Stimulated activated CD8-positive, alpha-beta memory T cell treated with anti-CD3 and anti-CD28 coated beads, Interleukin-15, amount 100 ng/mL, for 1 hour (primary cell): ENCODE results near the gene GPHA2.

Experiments
- DNase-seq: peaks from one replicate; pipeline ENCODE4 v3.0.0-alpha.2; 2020; ENCODE audit warnings: low read depth

The GPHA2 gene

DNA sequence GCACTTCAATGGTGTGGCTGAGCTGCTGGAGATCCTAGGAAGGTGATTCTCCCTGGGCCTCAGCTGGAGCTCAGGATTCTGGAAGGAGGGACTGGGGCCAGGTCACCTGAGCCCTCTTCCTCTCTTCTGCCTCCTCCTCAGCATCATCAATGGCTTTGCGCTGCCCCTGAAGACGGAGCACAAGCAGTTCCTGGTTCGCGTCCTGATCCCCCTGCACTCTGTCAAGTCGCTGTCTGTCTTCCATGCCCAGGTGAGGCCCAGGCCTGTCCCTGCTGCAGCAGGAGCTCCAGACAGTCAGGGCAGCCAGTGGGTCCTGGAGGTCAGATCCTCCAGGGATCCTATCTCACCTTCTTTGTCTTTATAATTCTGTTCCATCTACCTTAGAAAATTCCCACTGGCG is 5.4 kb downstream of the GPHA2 start:
- DNase-seq: no peak

DNA sequence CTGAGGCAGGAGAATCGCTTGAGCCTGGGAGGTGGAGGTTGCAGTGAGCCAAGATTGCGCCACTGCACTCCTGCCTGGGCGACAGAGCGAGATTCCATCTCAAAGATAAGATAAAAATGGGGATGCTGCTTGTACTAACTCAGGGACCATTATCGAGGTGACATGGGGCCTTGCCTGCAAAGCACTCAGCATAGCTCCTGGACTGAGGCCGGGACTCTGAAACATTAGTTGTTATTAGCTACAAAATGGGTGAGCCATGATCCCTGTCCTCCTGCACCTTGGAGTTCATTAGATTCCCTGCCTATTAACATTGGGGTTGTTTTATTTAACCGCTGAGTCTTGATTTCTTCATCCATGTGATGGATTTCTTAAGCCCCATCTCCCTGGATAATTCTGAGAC is 6.1 kb downstream of the GPHA2 start:
- no peak for DNase-seq

DNA sequence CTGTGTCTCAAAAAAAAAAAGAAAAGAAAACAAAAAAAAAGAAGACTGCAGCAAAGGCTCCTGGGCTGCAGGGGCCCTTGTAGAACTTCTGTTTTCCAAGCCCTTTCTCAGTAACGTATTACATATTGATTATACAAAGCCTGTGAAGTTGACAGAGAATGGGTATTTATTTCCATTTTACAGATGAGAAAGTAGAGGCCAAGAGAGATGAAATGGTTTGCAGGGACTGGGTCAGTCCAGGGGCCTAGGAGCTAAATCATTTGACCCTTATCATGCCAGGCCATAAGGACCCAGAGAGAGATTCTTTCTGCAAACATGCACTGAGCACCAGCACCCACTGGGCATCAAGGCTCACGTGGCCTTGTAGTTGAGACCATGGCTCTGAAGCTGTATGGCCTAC is 6.7 kb downstream of the GPHA2 start:
- DNase-seq: no peak

DNA sequence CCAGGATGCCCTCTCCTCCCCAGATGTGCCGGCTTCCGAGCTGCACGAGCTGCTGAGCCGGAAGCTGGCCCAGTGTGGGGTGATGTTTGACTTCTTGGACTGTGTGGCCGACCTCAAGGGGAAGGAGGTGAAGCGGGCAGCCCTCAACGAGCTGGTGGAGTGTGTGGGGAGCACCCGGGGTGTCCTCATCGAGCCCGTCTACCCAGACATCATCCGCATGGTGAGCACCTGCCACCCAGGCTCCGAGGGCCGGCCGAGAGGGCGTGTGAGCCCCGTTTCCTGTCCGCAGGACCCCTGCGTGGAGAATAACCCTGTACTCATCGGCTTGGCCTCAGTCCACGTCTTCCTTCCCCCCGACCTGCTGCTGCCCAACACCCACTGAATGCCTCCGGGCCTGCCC is 9.0 kb downstream of the GPHA2 start:
- DNase-seq: no peak

DNA sequence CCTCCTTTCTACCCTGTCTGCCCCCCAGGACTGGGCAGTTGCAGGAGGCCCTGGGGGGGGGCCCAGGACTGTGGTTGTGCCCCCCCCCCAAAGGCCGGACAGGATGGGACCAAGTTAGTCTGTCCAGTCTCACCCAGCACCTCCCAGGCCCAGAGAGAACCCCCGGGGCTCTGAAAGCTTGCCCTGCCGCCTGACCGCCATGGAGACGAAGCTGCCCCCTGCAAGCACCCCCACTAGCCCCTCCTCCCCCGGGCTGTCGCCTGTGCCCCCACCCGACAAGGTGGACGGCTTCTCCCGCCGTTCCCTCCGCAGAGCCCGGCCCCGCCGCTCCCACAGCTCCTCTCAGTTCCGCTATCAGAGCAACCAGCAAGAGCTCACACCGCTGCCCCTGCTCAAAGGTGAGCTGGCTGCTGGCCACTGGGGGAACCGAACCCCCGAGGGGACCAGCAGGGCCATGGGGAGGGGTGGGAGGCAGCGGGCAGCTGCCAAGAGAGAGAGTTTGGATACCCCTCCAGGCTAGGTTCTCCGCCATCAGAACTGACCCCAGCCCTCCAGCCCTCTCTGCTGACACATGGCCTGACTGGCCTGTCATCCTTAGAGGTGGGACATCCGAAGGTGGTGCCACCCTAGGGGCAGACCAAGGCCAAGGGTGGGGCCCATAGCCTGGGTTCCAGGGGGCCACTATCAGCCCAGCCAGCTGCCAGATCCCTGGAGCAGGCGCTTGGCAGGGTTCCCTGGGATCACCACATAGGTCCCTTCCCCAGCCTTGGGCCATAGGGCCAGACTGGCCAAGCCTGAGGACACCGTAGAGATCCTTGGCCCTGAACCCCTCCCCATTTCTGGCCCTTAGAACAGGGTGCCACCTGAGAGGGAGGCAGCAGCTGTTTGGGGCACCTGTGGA is 9.9 kb downstream of the GPHA2 start:
- DNase-seq: no peak

DNA sequence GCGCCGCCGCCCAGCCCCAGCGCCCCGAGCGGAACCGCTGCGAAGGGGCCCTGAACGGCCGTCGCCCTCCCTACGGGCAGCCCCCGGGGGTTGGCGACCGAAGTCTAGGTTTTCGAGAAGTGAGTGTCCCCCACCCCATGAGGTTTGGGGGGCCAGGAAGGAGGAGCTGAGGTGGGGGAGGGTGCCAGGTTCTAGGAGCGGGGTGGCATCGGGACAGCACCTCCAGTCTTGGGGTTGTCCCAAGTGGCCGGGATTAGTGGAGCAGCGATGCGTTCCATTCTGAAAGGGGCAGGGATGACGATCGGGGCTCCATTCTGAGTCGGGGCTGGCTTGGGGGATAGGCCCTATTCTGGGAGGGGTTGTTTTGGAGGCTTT is 10.8 kb downstream of the GPHA2 start:
- no peak for DNase-seq

DNA sequence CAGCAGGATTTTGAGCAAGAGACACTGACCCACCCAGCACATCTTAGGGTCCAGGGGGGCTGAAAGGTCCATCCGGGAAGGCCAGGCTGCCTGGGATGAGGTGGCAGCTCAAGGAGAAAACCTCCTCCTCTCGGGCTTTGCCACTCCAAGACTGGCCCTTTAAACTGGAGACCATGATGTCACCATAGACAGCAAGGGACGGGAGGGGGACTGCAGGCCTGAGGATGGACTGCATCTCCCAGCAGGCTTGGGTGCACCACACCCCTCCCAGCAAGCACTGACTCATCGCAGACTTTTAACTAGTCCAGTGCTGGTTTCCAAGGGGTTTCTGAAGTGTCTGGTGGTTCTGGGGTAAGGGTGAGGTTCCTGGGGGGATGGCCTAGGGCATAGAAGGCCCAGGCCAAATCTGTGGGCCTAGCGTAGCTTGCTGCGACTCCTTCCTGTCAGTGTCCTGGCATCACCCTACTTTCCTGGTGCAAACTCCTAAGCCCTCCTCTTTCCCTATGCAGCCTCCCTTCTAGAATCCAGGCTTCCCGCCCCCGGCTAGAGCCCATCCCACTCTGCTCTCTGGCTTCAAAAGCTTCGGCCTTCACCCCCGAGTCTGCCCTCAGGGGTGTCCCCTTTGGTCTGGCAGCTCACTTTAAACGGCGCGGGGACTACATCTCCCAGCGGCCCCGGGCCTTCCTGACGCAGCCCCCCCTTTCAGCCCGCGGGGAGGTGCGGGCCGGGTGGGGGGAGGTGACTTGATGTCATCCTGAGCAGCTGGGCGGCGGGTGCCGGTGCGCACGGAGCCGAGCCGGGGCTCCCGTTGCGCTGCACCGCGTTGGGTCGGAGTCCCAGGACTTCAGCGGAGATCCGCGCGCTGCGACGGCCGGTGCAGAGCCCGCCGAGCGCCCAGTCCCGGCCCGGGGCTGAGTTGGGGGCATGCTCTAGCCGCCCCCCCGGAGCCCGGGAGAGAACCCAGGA is 11.5 kb downstream of the GPHA2 start, which contains the start of gene PPP2R5B:
TSS of gene PPP2R5B (plus strand) at position 746 of the 966 bp plus-strand sequence. CDS start 1,046 bp downstream, outside the sequence.
- peak; percentile 82 for DNase-seq

DNA sequence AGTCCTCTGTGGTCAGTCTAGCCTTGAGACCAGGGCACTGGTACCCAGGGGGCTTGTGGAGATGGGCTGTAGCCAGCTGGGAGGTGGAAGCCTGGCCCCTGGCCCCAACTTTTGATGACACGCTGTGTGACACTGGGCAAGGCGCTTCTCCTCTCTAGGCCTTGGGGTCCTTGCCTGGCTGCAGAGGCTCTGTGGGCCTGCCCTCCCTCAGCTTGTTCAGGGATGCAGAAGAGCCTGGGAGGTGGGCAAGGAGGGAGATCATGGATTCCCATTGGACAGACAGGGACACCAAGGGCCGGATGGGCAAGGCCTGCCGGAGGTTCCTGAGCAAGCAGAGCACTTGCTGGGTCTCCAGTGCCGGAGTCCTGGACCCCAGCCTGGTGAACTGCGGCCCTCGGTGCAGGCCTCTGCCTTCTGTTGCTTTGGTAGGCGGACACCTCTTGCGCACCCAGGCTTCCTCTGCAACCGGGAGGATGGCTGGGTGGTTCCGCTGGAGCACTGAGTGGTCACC is 12.5 kb downstream of the GPHA2 start:
- no peak for DNase-seq

DNA sequence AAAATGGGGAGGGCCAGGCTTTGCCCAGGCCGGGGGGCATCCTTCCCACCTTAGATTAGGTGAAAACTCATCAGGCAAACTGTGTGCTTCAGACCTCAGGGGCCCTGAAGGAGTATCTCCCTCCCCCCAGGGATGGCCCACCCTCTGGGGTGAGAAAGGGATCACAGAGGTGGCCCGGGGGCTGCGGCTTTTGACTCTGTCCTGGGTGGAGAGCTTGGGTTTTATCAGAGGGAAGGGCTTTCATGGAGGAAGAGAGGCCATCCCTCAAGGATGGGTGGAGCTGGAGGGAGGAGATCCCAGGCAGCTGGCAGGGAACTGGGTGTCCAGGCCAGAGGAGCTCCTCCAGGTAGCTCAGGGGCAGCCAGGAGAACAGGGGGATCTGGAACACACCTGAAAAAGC is 14.3 kb downstream of the GPHA2 start:
- no peak for DNase-seq

DNA sequence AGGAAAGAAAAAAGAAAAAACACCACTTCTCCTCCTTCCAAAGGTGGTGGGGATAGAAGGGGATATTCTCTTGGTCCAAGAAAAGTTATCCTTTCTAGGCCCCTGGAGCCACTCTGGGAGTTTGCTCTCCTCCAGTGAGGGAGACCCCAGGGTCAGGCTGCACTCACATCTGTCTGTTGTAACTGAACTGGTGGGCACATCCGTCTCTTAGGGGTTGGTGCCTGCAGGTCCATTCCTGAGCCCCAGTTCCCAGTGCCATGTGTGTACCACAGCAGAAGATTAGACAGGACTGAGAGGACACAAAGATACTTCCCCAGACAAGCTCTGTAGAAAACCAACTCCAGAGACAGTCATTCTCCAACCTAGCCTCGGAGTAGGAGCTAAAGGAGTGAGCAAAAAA is 15.6 kb downstream of the GPHA2 start:
- DNase-seq: no peak

DNA sequence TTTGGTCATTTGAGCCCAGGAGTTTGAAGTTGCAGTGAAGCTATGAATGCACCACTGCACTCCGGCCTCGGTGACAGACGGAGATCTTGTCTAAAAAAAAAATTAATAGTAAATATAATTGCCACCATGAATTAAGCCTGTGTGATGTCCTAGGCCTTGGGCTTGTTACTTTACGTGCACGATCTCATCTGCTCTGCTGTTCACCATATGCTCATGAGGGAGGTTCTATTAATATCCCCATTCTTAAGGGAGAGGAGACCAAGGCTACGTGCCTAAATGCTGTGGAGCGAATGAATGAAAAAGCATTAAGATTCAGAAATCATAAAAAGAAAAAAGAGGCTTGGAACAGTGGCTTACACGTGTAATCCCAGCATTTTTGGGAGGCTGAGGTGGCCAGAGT is 16.1 kb downstream of the GPHA2 start:
- DNase-seq: no peak

DNA sequence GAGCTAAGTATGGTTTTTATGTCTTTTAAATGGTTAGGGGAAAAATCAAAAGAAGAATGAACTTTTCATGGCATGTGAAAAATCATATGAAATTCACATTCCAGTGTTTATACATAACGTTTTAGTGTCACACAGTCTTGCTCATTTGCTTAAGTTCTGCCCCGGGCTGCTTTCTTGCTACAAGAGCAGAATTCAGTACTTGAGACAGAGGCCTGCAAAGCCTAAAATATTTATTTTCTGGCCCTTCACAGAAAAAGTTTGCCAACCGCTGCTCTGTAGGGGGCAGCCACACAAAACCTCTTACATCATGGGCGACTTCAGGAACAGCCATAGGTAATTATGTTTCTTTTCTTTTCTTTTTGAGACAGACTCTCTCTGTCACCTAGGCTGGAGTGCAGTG is 17.7 kb downstream of the GPHA2 start:
- DNase-seq: no peak

DNA sequence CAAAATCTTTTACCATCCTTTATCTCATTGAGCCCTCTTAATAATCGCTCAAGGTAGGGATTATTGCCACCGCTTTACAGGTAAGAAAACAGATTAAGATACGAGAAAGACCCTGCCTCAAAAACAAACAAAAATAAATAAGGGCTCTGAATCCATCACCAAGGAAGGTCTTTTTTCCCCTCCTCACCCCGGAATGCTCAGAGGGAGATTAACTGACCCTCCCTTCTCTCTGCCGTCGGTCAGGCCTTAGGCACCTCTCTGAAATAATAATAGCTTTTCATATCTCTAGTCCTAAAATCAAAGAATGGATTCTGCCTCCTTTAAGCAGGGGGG is 18.1 kb downstream of the GPHA2 start:
- DNase-seq: no peak

DNA sequence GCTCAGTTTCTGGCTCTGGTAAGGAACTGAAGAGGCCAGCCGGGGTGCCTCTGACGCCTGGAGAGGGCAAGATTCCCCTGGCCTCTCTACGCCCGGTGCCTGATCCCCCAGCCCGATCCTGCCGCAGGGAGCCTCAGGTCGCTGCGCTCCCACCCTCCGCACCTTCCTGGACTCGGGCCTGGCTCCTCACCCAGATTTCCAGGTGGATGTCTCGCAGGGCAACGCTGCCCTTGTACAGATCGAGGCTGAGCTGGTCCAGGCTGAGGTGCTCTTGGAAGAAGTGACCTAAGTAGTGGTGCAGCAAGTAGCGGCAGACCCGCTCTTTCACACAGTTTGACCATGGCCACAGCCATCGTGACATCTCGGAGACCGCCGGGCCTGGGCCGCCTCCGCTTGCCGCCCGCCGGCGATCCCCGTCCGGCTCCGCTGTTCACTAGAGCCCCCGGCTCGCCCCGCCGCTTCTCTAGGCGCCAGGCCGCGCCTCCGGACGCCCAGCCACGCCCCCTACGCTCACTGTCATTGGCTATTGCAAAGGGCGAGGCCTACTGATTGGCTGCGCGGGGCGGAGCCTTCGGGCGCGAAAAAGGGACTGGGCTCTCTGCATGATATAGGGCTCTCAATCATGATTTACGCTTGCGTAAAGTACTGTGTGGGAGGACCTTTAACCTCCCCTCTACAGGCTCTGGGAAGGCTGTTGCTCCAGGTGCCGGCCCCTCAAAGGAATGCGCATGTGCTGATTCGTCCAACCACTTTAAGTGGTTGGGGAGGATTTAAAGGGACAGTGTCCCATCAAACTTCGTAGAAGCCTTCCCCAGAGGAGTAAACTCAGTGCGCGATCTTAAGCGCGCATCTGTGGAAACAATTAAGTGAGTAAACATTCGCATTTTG is 18.7 kb downstream of the GPHA2 start, which contains the start of gene ATG2A:
TSS of gene ATG2A (minus strand) at position 435 of the 888 bp plus-strand sequence. CDS start at position 361, 74 bp downstream.
- peak; percentile 97 for DNase-seq

DNA sequence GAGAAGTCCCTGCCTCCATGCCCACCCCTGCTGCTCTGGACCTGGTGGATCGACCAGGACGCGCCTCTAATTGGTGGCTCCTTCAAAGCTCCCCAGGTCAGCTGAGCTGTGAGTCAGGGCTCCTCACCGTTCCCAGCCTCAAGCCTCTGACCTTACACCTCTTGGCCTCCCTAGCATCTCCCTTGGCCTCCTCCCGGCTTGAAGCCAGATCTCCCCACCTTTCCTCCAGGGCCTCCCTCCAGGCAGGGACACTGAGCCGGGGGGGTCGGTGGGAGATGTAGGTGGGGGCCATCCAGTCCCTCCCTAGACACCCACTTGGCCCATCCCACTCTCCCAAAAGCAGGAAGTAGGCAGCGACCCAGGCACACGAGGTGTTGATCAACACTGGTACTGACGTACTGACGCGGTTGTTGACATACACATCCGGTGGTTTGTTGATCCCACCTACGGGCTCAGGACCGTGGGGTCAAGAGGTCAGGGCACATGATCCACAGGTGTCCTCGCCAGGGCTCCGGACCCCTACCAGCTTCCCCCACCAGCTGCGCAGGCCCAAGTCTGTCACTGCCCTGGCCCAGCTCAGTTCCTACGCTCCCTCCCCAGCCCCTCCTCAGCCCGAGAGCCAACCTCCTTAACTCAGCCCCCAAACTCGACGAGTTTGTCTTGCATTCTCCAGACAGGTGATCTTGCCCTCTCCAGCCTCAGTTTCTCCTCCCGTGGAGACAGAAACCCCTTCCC is 19.5 kb downstream of the GPHA2 start:
- DNase-seq: no peak

DNA sequence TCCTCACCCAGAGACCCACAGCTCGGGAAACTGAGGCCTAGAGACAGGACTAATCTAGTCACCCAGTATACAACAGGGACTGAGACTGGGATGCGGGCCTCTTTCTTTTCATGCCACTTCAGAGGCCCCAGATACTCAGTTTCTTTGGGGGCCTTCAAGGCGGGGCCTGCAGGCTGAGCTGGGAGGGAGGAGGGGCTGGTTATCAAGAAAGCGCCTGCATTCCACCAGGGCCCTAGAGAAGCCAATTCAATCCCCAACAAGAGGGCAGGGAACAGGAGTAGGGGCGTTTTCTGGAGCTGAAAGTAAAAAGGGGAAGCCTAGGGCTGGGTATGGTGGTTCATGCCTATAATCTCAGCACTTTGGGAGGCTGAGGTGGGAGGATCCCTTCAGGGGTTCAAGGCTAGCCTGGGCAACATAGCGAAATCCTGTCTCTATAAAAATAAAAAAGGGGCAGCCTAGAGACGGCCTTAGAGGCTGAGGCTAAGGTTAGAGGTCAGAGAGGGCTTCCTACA is 20.3 kb downstream of the GPHA2 start:
- no peak for DNase-seq

DNA sequence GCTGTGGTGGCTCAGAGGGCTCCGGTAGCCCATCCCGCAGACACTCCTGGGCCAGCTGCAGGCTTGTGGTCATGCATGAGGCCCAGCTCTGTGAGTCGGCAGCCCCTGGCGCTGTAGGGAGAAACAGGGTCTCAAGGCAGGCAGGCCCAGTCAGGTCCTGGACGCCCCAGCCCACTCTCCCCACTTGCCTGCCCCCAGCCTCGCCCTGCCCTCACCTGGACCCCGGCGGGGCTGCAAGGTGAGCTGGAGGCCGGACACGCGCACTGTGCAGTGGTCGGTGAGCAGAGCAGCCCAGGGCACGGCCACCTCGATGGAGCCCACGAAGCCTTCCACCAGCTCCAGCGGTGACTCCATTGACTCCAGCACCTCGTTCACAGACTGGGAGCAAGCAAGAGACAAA is 21.6 kb downstream of the GPHA2 start:
- no peak for DNase-seq

DNA sequence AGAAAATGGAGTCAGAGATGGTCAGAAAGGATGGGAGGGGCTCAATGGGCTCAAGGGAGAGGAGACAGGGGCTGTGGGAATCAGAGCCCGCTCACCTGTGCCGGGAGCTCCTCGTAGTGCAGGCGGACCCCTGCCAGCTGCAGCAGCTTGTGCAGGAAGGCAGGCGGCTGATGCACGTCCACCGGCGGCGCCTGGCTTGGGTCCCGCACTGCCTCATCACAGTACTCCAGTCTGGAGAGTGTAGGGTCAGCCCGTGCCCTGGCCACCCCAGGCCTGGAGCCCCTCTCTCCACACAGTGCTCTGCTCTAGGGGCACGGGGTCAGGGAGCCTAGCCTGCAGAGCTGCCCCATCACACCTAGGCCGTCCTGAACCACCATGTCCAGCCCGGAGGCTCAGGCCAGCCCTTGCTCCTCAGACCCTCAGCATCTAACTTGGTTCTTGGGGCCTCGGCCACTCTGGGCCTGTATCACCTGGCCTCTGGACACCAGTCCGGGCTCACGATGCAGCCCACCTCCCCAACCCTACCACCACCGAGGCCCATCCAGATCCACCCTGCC is 22.4 kb downstream of the GPHA2 start:
- no peak for DNase-seq

DNA sequence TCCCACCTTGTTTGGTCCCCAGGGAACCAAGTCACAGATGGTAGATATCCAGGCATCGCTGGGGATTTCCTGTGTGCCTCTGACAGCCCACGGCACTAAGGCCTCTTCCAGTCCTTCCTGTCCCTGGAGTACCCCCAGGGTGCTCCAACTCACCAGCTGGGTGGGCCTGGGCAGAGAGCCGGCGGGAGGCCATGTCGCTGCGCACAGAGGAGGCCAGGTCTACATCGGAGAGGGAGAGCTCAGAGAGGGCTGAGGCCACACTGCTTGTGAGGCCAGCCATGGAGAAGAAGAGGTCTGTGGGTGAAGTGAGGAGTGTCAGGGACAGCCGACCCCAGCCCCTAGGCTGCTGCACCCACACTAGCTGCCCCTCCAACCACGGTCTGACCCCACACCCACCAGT is 24.0 kb downstream of the GPHA2 start:
- DNase-seq: no peak

DNA sequence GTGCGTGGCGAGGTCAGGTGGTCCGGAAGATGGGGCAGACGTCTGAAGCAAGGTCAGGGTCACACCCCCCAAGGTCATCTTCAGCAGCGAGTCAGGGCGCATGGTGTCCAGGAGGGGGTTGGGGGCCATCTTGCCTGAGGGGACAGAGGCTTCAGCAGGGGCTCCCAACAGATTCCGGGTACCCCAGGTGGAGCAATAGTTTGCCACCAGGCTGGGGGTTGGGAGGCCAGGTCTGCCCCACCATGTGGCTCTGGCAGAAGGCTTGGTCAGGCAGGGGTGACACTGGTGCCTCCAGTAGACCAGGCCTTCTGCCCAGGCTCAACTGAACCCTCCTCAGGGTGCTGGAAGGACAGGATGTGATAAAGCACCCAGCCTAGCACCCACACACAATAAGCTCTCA is 24.6 kb downstream of the GPHA2 start:
- DNase-seq: no peak
